Sigmoid colon (tissue), 7 donors: Measurements from ENCODE around the gene IPCEF1. TPM values are rescaled to one million over a fixed set of nuclear protein-coding genes. Genes with fewer than 3 reads are reported as not detected.

Source experiments
- DNase-seq: peaks from one replicate; pipeline ENCODE4 v3.0.0-alpha.2; 2019
- H3K27ac ChIP-seq, 4 donors: fragments of 200-600 bp; sonication (generic); one replicate each; pipeline ENCODE4 v1.5.1; 2016 to 2019; ENCODE audit warnings: mild to moderate bottlenecking in 1 of 4
- H3K27me3 ChIP-seq, 3 donors: fragments of 200-600 bp; sonication (generic); one replicate each; pipeline ENCODE4 v1.5.1; 2019; ENCODE audit warnings: mild to moderate bottlenecking in 1 of 3
- H3K36me3 ChIP-seq, 4 donors: fragments of 200-600 bp; sonication (generic); one replicate each; pipeline ENCODE4 v1.5.1; 2016 to 2019
- H3K4me1 ChIP-seq, 4 donors: fragments of 200-600 bp; sonication (generic); one replicate each; pipeline ENCODE4 v1.5.1; 2017 to 2019
- H3K4me3 ChIP-seq, 4 donors: fragments of 200-600 bp; sonication (generic); one replicate each; pipeline ENCODE4 v1.5.1; 2017 to 2019; ENCODE audit warnings: mild to moderate bottlenecking in 2 of 4, moderate library complexity in 1 of 4
- H3K9me3 ChIP-seq, 4 donors: fragments of 200-600 bp in 3 of 4; sonication (generic) in 3 of 4; one replicate each; pipeline versions ENCODE4 v1.5.1 to v1.6.1; 2013 to 2019
- EP300 ChIP-seq, 4 donors: sonication (generic); formaldehyde crosslinking; IDR thresholded peaks; one replicate each; pipeline ENCODE4 v1.6.1; 2017; ENCODE audit warnings: antibody characterized with exemption in 4 of 4
- POLR2A ChIP-seq, 2 donors: fragments of 450-650 bp; IDR thresholded peaks; one replicate each; pipeline ENCODE4 v1.6.1; 2016; ENCODE audit warnings: antibody characterized with exemption in 2 of 2, mild to moderate bottlenecking in 2 of 2, moderate library complexity in 2 of 2
- POLR2AphosphoS5 ChIP-seq, 4 donors: sonication (generic); formaldehyde crosslinking; IDR thresholded peaks; one replicate each; pipeline ENCODE4 v1.6.1; 2017; ENCODE audit warnings: antibody characterized with exemption in 4 of 4
- WGBS, 2 donors: extraction: QIAGEN DNeasy Blood & Tissue Kit; methylation state at CpG; one replicate each; pipeline ENCODE4 v1.1.7; 2013; 5-methylcytosine and 5-hydroxymethylcytosine counted together
- intact Hi-C: fragments of 100-400 bp; cut with DNase I; formaldehyde crosslinking; loops from one replicate; pipeline ENCODE4 v1.15.1; 2023
- polyA plus RNA-seq, 3 donors: library from polyadenylated mRNA; stranded (reverse); fragments of 200-250 nt; gene quantifications; one replicate each; pipeline ENCODE4 v1.2.3, GENCODE V29; 2013
- total RNA-seq, 4 donors: library from RNA; depleted of rRNA; stranded (reverse); fragments of >200 nt; gene quantifications; one replicate each; pipeline ENCODE4 v1.1.0, GENCODE V29; 2016
- TF ChIP-seq, protein P1 (sequence below), 4 experiments: fragments of 450-650 bp in 3 of 4; fragments of 200-600 bp in 1 of 4; IDR thresholded peaks; one replicate each; pipeline ENCODE4 v1.5.1; 2016 to 2019; ENCODE audit warnings: antibody characterized with exemption in 4 of 4, mild to moderate bottlenecking in 3 of 4, moderate library complexity in 2 of 4
- donor health status: healthy with polysubstance abuse.
- donor health status: Bipolar disorder and iron deficiency.
- donor health status: healthy.

Gene IPCEF1
- total and polyA plus RNA-seq, 7 donors: 0.28 to 5.5 (median 0.71) TPM

DNA sequence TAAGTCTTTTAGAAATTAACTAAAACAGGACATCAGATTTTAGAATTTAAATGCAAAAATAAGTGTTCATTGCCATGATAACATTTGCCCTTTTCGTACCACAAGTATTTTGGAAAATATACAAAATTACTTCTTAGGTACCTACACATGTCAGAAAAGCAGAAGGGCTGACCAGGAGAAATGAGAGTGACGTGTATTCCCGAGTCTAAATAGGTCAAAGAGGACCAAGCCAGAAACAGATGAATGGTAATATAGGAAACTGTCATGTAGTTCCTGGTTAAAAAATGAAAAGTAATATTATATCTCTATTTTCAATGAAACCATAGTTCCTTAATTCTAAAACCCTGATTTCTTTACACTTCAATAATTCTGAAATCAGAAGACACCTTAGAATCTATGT, 126.2 kb downstream of the IPCEF1 start:
- 82 to 91% methylated on average over 3 of the region's 3 CpGs for WGBS, 2 donors
- no peak overlapping the region for H3K4me3 ChIP-seq

DNA sequence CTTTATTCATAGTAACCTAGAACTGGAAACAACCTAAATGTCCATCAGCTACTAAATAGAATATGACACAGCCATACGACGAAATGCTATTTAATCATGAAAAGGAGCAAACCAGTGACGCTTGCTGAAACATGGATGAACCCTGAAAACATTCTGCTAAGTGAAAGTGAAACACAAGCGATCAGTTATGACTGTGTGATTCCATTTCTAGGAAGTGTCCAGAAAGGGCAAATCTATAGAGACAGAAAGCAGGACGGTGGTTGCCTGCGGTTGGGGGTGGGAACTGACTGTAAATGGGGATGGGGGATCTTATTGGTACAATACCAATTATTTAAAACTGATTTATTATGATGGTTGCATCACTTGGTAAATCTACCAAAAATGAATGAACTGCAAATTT, 126.8 kb downstream of the IPCEF1 start:
- Histone ChIP-seq H3K9me3 (no peaks in the 10 kb centered on the region), H3K27me3 (no peaks in the 10 kb centered on the region), H3K4me3 (no peak overlapping the region), H3K36me3 (no peaks in the 10 kb centered on the region), H3K4me1 (no peaks in the 10 kb centered on the region), H3K27ac (no peak overlapping the region)
- WGBS, 2 donors: 69 to 71% methylated on average over 6 of the region's 6 CpGs
- TF ChIP-seq, protein P1, sequence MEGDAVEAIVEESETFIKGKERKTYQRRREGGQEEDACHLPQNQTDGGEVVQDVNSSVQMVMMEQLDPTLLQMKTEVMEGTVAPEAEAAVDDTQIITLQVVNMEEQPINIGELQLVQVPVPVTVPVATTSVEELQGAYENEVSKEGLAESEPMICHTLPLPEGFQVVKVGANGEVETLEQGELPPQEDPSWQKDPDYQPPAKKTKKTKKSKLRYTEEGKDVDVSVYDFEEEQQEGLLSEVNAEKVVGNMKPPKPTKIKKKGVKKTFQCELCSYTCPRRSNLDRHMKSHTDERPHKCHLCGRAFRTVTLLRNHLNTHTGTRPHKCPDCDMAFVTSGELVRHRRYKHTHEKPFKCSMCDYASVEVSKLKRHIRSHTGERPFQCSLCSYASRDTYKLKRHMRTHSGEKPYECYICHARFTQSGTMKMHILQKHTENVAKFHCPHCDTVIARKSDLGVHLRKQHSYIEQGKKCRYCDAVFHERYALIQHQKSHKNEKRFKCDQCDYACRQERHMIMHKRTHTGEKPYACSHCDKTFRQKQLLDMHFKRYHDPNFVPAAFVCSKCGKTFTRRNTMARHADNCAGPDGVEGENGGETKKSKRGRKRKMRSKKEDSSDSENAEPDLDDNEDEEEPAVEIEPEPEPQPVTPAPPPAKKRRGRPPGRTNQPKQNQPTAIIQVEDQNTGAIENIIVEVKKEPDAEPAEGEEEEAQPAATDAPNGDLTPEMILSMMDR (IDR thresholded peaks at IDR 0.05): no peak
- TF ChIP-seq EP300 (IDR thresholded peaks at IDR 0.05) (no peak), POLR2A (IDR thresholded peaks at IDR 0.05) (no peak), POLR2AphosphoS5 (IDR thresholded peaks at IDR 0.05) (no peak)
- intact Hi-C loops: no loop called here
- no peak for DNase-seq

More for the DNA sequence above, 126.2 kb downstream of the IPCEF1 start:
- TF ChIP-seq, protein P1 (IDR thresholded peaks at IDR 0.05): no peak
- no peak for TF ChIP-seq POLR2A (IDR thresholded peaks at IDR 0.05)
- no peak for TF ChIP-seq EP300 (IDR thresholded peaks at IDR 0.05)
- TF ChIP-seq POLR2AphosphoS5 (IDR thresholded peaks at IDR 0.05): no peak
- H3K27me3 ChIP-seq: no peaks in the 10 kb centered on the region
- intact Hi-C loops: no loop called here
- H3K36me3 ChIP-seq: no peaks in the 10 kb centered on the region
- H3K9me3 ChIP-seq: no peaks in the 10 kb centered on the region
- no peak for DNase-seq
- H3K4me1 ChIP-seq: no peaks in the 10 kb centered on the region
- no peak overlapping the region for H3K27ac ChIP-seq

DNA sequence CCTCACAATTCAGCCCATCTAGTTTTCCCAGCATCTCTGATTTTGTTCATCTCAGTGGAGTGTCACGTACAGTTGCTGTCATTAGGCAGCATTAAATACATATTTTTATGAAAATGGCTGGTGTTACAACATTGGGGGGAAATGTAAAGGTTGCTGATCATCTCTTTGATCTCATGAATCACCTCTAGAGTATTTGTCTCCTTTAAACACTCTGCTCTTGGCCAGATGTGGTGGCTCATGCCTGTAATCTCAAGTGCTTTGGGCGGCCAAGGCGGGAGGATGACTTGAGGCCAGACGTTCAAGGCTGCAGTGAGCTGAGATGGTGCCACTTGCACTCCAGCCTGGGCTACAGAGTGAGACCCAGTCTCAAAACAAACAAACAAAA, 128.1 kb downstream of the IPCEF1 start:
- H3K9me3 ChIP-seq: no peaks in the 10 kb centered on the region
- H3K27ac ChIP-seq: no peak overlapping the region
- no peaks in the 10 kb centered on the region for H3K4me1 ChIP-seq
- intact Hi-C loops: no loop called here
- H3K4me3 ChIP-seq: no peak overlapping the region
- TF ChIP-seq POLR2A (IDR thresholded peaks at IDR 0.05) (no peak), POLR2AphosphoS5 (IDR thresholded peaks at IDR 0.05) (no peak), EP300 (IDR thresholded peaks at IDR 0.05) (no peak)
- TF ChIP-seq, protein P1 (IDR thresholded peaks at IDR 0.05): no peak
- DNase-seq: no peak
- no peaks in the 10 kb centered on the region for H3K36me3 ChIP-seq
- no peaks in the 10 kb centered on the region for H3K27me3 ChIP-seq
- WGBS, 2 donors: 88 to 90% methylated on average over 4 of the region's 4 CpGs

DNA sequence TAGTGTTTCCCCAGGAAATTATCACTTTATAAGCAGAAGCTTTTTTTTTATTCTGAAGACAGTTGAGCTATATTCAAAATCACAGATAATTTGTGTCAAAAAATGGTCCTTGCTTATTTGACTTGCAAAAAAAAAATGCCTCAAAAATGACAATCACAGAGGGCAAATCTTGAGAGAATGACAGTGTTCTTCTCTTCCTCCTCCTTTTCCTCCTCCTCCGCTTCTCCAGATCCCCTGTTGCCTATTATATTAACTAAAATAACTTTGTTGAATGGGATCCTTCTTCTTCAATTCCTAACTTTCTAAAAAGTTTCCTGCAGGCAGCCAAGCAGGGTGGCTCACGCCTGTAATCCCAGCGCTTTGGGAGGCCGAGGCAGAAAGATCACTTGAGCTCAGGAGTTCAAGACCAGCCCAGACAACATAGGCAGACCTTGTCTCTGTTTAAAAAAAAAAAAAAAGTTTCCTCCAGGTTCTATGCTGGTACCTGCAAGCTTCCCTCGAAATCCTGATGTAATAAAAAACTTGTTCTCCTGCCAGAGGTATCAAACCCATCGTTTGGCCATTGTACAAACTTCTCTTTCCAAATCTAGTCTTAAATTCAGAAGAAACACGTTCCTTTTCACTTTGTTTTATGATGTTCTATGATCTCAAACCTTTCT, 128.6 kb downstream of the IPCEF1 start:
- H3K4me1 ChIP-seq: no peaks in the 10 kb centered on the region
- DNase-seq: no peak
- H3K27ac ChIP-seq: no peak overlapping the region
- TF ChIP-seq POLR2A (IDR thresholded peaks at IDR 0.05) (no peak), EP300 (IDR thresholded peaks at IDR 0.05) (no peak), POLR2AphosphoS5 (IDR thresholded peaks at IDR 0.05) (no peak)
- TF ChIP-seq, protein P1 (IDR thresholded peaks at IDR 0.05): no peak
- 77 to 87% methylated on average over 7 of the region's 7 CpGs for WGBS, 2 donors
- H3K27me3 ChIP-seq: no peaks in the 10 kb centered on the region
- intact Hi-C loops: no loop called here
- no peak overlapping the region for H3K4me3 ChIP-seq
- H3K9me3 ChIP-seq: no peaks in the 10 kb centered on the region
- H3K36me3 ChIP-seq: no peaks in the 10 kb centered on the region

DNA sequence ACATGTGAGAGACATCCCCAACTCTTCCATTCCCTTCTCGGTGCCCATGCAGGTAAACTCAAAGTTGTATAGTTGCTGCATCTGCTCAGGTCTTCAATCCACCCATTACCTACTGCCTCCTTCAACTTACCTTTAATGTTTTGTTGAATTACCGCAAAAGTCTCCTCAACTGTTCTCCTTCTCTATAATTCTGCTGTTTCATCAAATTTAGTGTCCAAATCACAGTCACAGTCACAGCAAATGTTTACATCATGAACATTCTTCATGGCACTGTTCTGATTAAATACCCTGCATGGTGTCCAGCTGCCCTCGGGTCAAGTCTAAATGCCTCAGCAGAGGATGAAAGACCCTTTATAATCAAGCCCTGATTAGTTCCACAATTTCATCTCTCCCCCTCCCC, 130.1 kb downstream of the IPCEF1 start:
- WGBS, 2 donors: 91 to 94% methylated on average over 3 of the region's 3 CpGs

More for the DNA sequence above, 130.1 kb downstream of the IPCEF1 start:
- H3K9me3 ChIP-seq: no peaks in the 10 kb centered on the region
- H3K36me3 ChIP-seq: no peaks in the 10 kb centered on the region
- no peaks in the 10 kb centered on the region for H3K4me1 ChIP-seq
- H3K4me3 ChIP-seq: no peak overlapping the region
- TF ChIP-seq EP300 (IDR thresholded peaks at IDR 0.05) (no peak), POLR2AphosphoS5 (IDR thresholded peaks at IDR 0.05) (no peak), POLR2A (IDR thresholded peaks at IDR 0.05) (no peak)
- TF ChIP-seq, protein P1 (IDR thresholded peaks at IDR 0.05): no peak
- H3K27me3 ChIP-seq: no peaks in the 10 kb centered on the region
- intact Hi-C loops: no loop called here
- H3K27ac ChIP-seq: no peak overlapping the region
- DNase-seq: no peak
